Right atrium auricular region (tissue), 2 donors: ENCODE data around the gene QTRT2. TPM values are rescaled to one million over a fixed set of nuclear protein-coding genes. Genes with fewer than 3 reads are reported as not detected.

ENCODE experiments used
- DNase-seq: peaks from one replicate; pipeline ENCODE4 v3.0.0-alpha.2; 2019; ENCODE audit warnings: low spot score
- H3K27ac ChIP-seq, 2 donors: fragments of 200-600 bp; sonication (generic); 1 replicate in 1 of 2; 2 replicates in 1 of 2; pipeline ENCODE4 v1.5.1; 2016 to 2019
- H3K27me3 ChIP-seq, 2 donors: fragments of 200-600 bp; sonication (generic); one replicate each; pipeline versions ENCODE4 v1.5.1 to v1.6.0; 2017 to 2019
- H3K36me3 ChIP-seq: fragments of 200-600 bp; sonication (generic); one replicate; pipeline ENCODE4 v1.5.1; 2016
- H3K4me1 ChIP-seq, 2 donors: fragments of 200-600 bp; sonication (generic); one replicate each; pipeline versions ENCODE4 v1.5.1 to v1.6.0; 2017 to 2019
- H3K4me3 ChIP-seq, 2 donors: fragments of 200-600 bp; sonication (generic); 1 replicate in 1 of 2; 2 replicates in 1 of 2; pipeline ENCODE4 v1.5.1; 2017 to 2019; ENCODE audit warnings: mild to moderate bottlenecking in 1 of 2, moderate library complexity in 1 of 2
- H3K9me3 ChIP-seq, 2 donors: fragments of 200-600 bp; sonication (generic); one replicate each; pipeline ENCODE4 v1.5.1; 2019
- CTCF ChIP-seq, 2 donors: fragments of 200-600 bp; sonication (generic); IDR thresholded peaks; one replicate each; pipeline ENCODE4 v1.5.1; 2019; ENCODE audit warnings: antibody characterized with exemption in 2 of 2
- total RNA-seq, 2 donors: library from RNA; depleted of rRNA; stranded (reverse); fragments of >200 nt; gene quantifications; one replicate each; pipeline ENCODE4 v1.1.0, GENCODE V29; 2016

QTRT2 gene
- total RNA-seq, 2 donors from 2014 or later = 4.9 to 5.6 TPM

DNA sequence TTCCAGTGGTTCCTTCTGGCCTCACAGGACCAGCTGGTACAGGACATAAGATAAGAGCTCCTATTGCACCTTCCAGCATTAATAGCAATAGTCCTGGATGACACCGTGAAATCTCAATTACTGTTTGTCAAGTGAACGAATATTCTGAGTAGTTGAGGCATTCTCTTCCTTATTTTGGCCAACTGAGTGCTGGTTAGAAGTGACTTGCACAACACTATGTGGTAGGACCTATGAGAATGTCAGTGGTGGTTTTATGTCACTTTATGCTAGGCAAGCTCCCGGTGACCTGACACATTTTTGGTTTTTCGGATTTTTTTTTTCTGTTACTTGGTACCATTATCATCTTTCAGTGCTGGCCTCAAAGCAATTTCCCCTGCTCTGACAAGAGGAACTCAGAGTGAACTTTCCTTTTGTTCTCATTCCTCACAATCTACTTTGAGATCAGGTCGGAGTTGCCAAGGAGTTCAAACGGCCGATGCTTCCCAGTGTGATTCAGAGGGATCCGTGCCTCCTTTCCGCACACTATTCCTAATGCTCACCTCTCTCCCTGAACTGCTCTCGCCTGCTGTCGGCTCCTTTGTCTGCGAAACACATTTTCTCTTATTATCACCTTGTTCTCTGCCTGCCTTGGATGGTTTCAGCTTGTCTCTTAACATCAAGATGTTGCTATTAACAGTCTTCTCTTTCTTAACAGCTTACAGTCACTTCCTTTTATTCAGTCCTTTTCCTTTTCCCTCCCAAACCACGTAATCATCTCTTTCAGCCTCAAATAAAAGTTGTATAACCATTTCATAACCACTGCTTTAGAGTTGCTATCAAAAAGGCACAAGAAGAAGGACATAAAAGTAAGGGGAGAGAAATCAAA, 35.8 kb downstream of the QTRT2 start:
- no peaks in the 10 kb centered on the region for H3K9me3 ChIP-seq
- no peak overlapping the region for H3K27ac ChIP-seq
- peaks cover 3% of the 10 kb centered on the region for H3K36me3 ChIP-seq
- H3K4me3 ChIP-seq = no peak overlapping the region
- TF ChIP-seq CTCF (IDR thresholded peaks at IDR 0.05) = no peak
- DNase-seq = no peak
- no peaks in the 10 kb centered on the region for H3K27me3 ChIP-seq
- no peaks in the 10 kb centered on the region for H3K4me1 ChIP-seq

DNA sequence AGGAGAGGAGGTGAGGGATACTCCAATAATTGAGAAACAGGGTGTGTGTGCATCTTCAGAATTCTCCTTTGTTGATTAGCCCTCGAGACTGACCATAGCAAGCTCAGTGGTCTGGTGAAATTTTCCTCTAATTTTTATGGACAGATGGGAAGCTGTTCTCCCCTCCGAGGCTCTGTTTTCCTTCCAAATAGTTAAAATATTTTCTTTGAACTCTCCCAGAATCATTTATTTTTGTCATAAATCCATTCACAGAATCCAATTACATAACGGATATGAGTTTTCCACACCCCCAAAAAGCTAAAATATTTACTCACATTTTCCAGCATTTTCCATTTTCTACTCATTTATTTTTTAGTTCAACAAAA, 36.5 kb downstream of the QTRT2 start:
- no peak overlapping the region for H3K27ac ChIP-seq
- no peaks in the 10 kb centered on the region for H3K27me3 ChIP-seq
- no peak for TF ChIP-seq CTCF (IDR thresholded peaks at IDR 0.05)
- H3K4me3 ChIP-seq = no peak overlapping the region
- no peaks in the 10 kb centered on the region for H3K4me1 ChIP-seq
- H3K9me3 ChIP-seq = no peaks in the 10 kb centered on the region
- H3K36me3 ChIP-seq = no peaks in the 10 kb centered on the region
- DNase-seq = no peak

DNA sequence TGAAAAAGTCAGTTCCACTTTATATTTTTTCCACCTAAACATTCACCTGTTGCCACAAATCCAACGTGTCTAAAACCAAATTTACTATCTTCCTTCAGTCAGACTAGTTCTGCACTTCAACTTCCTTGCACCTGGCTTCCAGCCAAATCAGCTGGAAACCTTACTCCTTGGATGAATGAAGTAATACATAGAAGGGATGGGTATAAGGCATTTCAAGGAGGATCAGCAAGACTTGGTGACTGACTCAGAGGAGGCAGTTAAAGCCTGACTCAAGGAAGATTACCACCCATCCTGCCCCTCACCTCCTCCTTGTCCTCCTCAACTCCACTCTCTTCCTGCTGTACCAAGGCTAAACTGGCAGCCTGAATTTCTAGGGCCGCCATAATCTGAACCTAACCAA, 37.1 kb downstream of the QTRT2 start:
- TF ChIP-seq CTCF (IDR thresholded peaks at IDR 0.05) = no peak
- H3K4me3 ChIP-seq = no peak overlapping the region
- peak; percentile 70 for DNase-seq
- H3K27ac ChIP-seq = no peak overlapping the region
- H3K27me3 ChIP-seq = no peaks in the 10 kb centered on the region
- no peaks in the 10 kb centered on the region for H3K9me3 ChIP-seq
- H3K36me3 ChIP-seq = no peaks in the 10 kb centered on the region
- H3K4me1 ChIP-seq = no peaks in the 10 kb centered on the region

GRCh38 chr3:114095796-114096195, 39.3 kb downstream of the QTRT2 start:
- Histone ChIP-seq H3K9me3 (no peaks in the 10 kb centered on the region), H3K27me3 (no peaks in the 10 kb centered on the region), H3K36me3 (no peaks in the 10 kb centered on the region), H3K27ac (no peak overlapping the region), H3K4me3 (no peak overlapping the region), H3K4me1 (no peaks in the 10 kb centered on the region)
- TF ChIP-seq CTCF (IDR thresholded peaks at IDR 0.05) = no peak
- DNase-seq = no peak

DNA sequence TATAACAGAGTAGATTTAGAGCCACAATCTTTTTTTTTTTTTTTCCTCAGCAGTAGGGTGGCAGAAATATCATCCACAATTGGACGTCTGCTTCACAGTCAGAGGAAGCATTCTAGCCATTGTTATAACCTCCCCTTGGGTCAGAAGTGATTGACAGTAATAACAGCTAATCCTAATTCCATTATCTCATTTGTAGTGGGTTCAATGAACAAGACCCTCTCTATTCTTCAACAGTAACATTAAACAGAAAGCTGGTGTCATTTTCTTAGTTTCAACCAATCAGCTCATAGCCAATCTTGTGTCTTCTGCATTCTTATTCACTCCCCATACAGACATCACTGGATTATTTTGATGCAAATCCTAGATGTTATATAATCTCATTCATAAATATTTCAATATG, 44.6 kb downstream of the QTRT2 start:
- H3K4me1 ChIP-seq = no peaks in the 10 kb centered on the region
- no peaks in the 10 kb centered on the region for H3K27me3 ChIP-seq
- TF ChIP-seq CTCF (IDR thresholded peaks at IDR 0.05) = no peak
- DNase-seq = no peak
- no peaks in the 10 kb centered on the region for H3K9me3 ChIP-seq
- no peak overlapping the region for H3K27ac ChIP-seq
- no peaks in the 10 kb centered on the region for H3K36me3 ChIP-seq
- H3K4me3 ChIP-seq = no peak overlapping the region

GRCh38 chr3:114103181-114103580, 46.6 kb downstream of the QTRT2 start:
- TF ChIP-seq CTCF (IDR thresholded peaks at IDR 0.05) = no peak
- Histone ChIP-seq H3K9me3 (no peaks in the 10 kb centered on the region), H3K36me3 (no peaks in the 10 kb centered on the region), H3K27ac (no peak overlapping the region), H3K4me1 (no peaks in the 10 kb centered on the region), H3K27me3 (no peaks in the 10 kb centered on the region), H3K4me3 (no peak overlapping the region)
- no peak for DNase-seq
